HEK293T (cell line): ENCODE data around the gene KREMEN2.

Source experiments
- CTCF ChIA-PET: fragments of 350-600 bp; formaldehyde crosslinking; extraction: SDS; loops from one replicate; lab custom pipeline; 2021; ENCODE audit warnings: antibody characterized with exemption, inconsistent platforms; lab: Yijun Ruan, JAX
- POLR2A ChIA-PET: fragments of 350-600 bp; formaldehyde crosslinking; extraction: SDS; loops from one replicate; lab custom pipeline; 2020; ENCODE audit warnings: antibody characterized with exemption, inconsistent platforms; lab: Yijun Ruan, JAX
- DNase-seq: peaks from one replicate; pipeline ENCODE4 v3.0.0; 2012; ENCODE audit warnings: mixed read lengths; ENCODE audit errors: extremely low spot score
- ARNT ChIP-seq: fragments of 450-650 bp; IDR thresholded peaks from 2 replicates; pipeline ENCODE4 v1.6.1; 2017; ENCODE audit warnings: mild to moderate bottlenecking
- BHLHE40 ChIP-seq: fragments of 450-650 bp; IDR thresholded peaks from 2 replicates; pipeline ENCODE4 v1.6.1; 2016; ENCODE audit warnings: mild to moderate bottlenecking, moderate library complexity, borderline replicate concordance
- CTBP1 ChIP-seq: fragments of 450-650 bp; IDR thresholded peaks from 2 replicates; pipeline ENCODE4 v1.6.1; 2016; ENCODE audit warnings: borderline replicate concordance
- ELF4 ChIP-seq: fragments of 450-650 bp; IDR thresholded peaks from 2 replicates; pipeline ENCODE4 v1.6.1; 2017; ENCODE audit warnings: antibody characterized with exemption
- FOXA1 ChIP-seq: fragments of 450-650 bp; IDR thresholded peaks from 2 replicates; pipeline ENCODE4 v1.6.1; 2016; ENCODE audit warnings: mild to moderate bottlenecking
- FOXK2 ChIP-seq: fragments of 450-650 bp; IDR thresholded peaks from 2 replicates; pipeline ENCODE4 v1.6.1; 2016; ENCODE audit warnings: mild to moderate bottlenecking
- FOXM1 ChIP-seq: fragments of 450-650 bp; IDR thresholded peaks from 2 replicates; pipeline ENCODE4 v1.6.1; 2017; ENCODE audit warnings: mild to moderate bottlenecking, borderline replicate concordance
- HDGF ChIP-seq: fragments of 450-650 bp; IDR thresholded peaks from 2 replicates; pipeline ENCODE4 v1.6.1; 2017; ENCODE audit warnings: antibody characterized with exemption, borderline replicate concordance
- L3MBTL2 ChIP-seq: fragments of 450-650 bp; conservative IDR thresholded peaks from 2 replicates; pipeline ENCODE4 v1.6.1; 2016; ENCODE audit warnings: mild to moderate bottlenecking
- LEF1 ChIP-seq: fragments of 450-650 bp; IDR thresholded peaks from 2 replicates; pipeline ENCODE4 v1.6.1; 2017; ENCODE audit warnings: mild to moderate bottlenecking, borderline replicate concordance
- NFRKB ChIP-seq: fragments of 450-650 bp; IDR thresholded peaks from 2 replicates; pipeline ENCODE4 v1.6.1; 2016; ENCODE audit warnings: mild to moderate bottlenecking, moderate library complexity
- PKNOX1 ChIP-seq: fragments of 450-650 bp; IDR thresholded peaks from 2 replicates; pipeline ENCODE4 v1.6.1; 2016
- SP1 ChIP-seq: fragments of 450-650 bp; IDR thresholded peaks from 2 replicates; pipeline ENCODE4 v1.6.1; 2017
- SUZ12 ChIP-seq: fragments of 450-650 bp; IDR thresholded peaks from 2 replicates; pipeline ENCODE4 v1.6.1; 2016; ENCODE audit warnings: mild to moderate bottlenecking
- TARDBP ChIP-seq: fragments of 450-650 bp; IDR thresholded peaks from 2 replicates; pipeline ENCODE4 v1.6.1; 2016
- ZNF384 ChIP-seq: fragments of 450-650 bp; IDR thresholded peaks from 2 replicates; pipeline ENCODE4 v1.6.1; 2016

KREMEN2 gene

GRCh38 chr16:2954656-2955381 is 9.3 kb upstream of the KREMEN2 start:
- TF ChIP-seq ELF4 (no peak), FOXA1 (no peak), L3MBTL2 (no peak), CTBP1 (no peak)
- no peak for DNase-seq
- POLR2A ChIA-PET = no interaction called here
- CTCF ChIA-PET = no interaction called here

- CTCF ChIA-PET = interaction anchor here (1.8 kb wide), 1 partner anchor 28 kb away, joined by 5 read pairs; no protein-coding TSS in a partner anchor
Measured at GRCh38 chr16:2955438-2955778, 8.7 kb upstream of the KREMEN2 start.

GRCh38 chr16:2955779-2956578 is 8.1 kb upstream of the KREMEN2 start:
- CTCF ChIA-PET = interaction anchor here (1.8 kb wide), 1 partner anchor 29 kb away, joined by 5 read pairs; no protein-coding TSS in a partner anchor
- POLR2A ChIA-PET = interaction anchor here (1.3 kb wide), 1 partner anchor 8 kb away, joined by 3 read pairs; the partner anchor contains the start of gene KREMEN2
- TF ChIP-seq CTBP1 = no peak
- TF ChIP-seq SP1 = no peak
- TF ChIP-seq PKNOX1 = no peak
- no peak for TF ChIP-seq BHLHE40
- TF ChIP-seq FOXA1 = no peak
- TF ChIP-seq SUZ12 = no peak
- no peak for DNase-seq

More at GRCh38 chr16:2955438-2955778, 8.7 kb upstream of the KREMEN2 start:
- TF ChIP-seq TARDBP (no peak), NFRKB (no peak), LEF1 (no peak), HDGF (no peak), FOXM1 (no peak), PKNOX1 (no peak), ELF4 (no peak), FOXA1 (no peak), FOXK2 (no peak)
- no peak for DNase-seq
- POLR2A ChIA-PET = interaction anchor here (1.3 kb wide), 1 partner anchor 9 kb away, joined by 3 read pairs; the partner anchor contains the start of gene KREMEN2

GRCh38 chr16:2956579-2956956 is 7.5 kb upstream of the KREMEN2 start:
- DNase-seq = no peak
- ChIA-PET CTCF (interaction anchor here (0.5 to 1.8 kb wide), 2 partner anchors 29 to 77 kb away, joined by 4 to 5 read pairs; no protein-coding TSS in a partner anchor), POLR2A (interaction anchor here (1.3 kb wide), 1 partner anchor 8 kb away, joined by 3 read pairs; the partner anchor contains the start of gene KREMEN2)
- TF ChIP-seq ELF4 = no peak
- no peak for TF ChIP-seq ZNF384
- no peak for TF ChIP-seq SUZ12
- no peak for TF ChIP-seq FOXA1
- TF ChIP-seq BHLHE40 = no peak
- no peak for TF ChIP-seq PKNOX1
- no peak for TF ChIP-seq SP1
- no peak for TF ChIP-seq HDGF
- TF ChIP-seq LEF1 = no peak
- TF ChIP-seq FOXK2 = no peak
- TF ChIP-seq NFRKB = no peak
- TF ChIP-seq ARNT = no peak
- TF ChIP-seq FOXM1 = no peak
- TF ChIP-seq L3MBTL2 = no peak
- no peak for TF ChIP-seq TARDBP
- TF ChIP-seq CTBP1 = no peak

- TF ChIP-seq ZNF384 (no peak), CTBP1 (no peak), HDGF (no peak), PKNOX1 (no peak)
- no peak for DNase-seq
- ChIA-PET POLR2A (interaction anchor here (0.7 kb wide), 1 partner anchor 76 kb away, joined by 3 read pairs; the partner anchor contains the start of gene FLYWCH2), CTCF (no interaction called here)
Measured at GRCh38 chr16:2959206-2959605, 4.9 kb upstream of the KREMEN2 start.
